D341Med (cell line): ENCODE data around the gene CDH2.

Source experiments
- DNase-seq: peaks from one replicate; pipeline ENCODE4 v3.0.0; 2012; ENCODE audit warnings: low spot score

The CDH2 gene

GRCh38 chr18:28127763-28128658 is 48.9 kb downstream of the CDH2 start:
- no peak for DNase-seq

- no peak for DNase-seq
Measured at GRCh38 chr18:28127228-28127627, 49.7 kb downstream of the CDH2 start.

- DNase-seq = no peak
Measured at GRCh38 chr18:28126768-28127167, 50.2 kb downstream of the CDH2 start.

GRCh38 chr18:28125051-28125450 is 51.9 kb downstream of the CDH2 start:
- DNase-seq = no peak

- no peak for DNase-seq
Measured at GRCh38 chr18:28124131-28125029, 52.5 kb downstream of the CDH2 start.

GRCh38 chr18:28123401-28124030 is 53.4 kb downstream of the CDH2 start:
- no peak for DNase-seq

GRCh38 chr18:28120828-28121515 is 56.0 kb downstream of the CDH2 start:
- DNase-seq = no peak

GRCh38 chr18:28116461-28116860 is 60.5 kb downstream of the CDH2 start:
- no peak for DNase-seq

- no peak for DNase-seq
Measured at GRCh38 chr18:28115149-28115550, 61.8 kb downstream of the CDH2 start.

GRCh38 chr18:28114472-28114871 is 62.5 kb downstream of the CDH2 start:
- no peak for DNase-seq

GRCh38 chr18:28113271-28114029 is 63.5 kb downstream of the CDH2 start:
- no peak for DNase-seq

- no peak for DNase-seq
Measured at GRCh38 chr18:28112056-28112470, 64.9 kb downstream of the CDH2 start.

GRCh38 chr18:28110924-28111323 is 66.0 kb downstream of the CDH2 start:
- no peak for DNase-seq

- DNase-seq = no peak
Measured at GRCh38 chr18:28109781-28110560, 67.0 kb downstream of the CDH2 start.

- DNase-seq = peak; percentile 29
Measured at GRCh38 chr18:28108814-28109213, 68.1 kb downstream of the CDH2 start.

- DNase-seq = no peak
Measured at GRCh38 chr18:28108254-28108653, 68.7 kb downstream of the CDH2 start.

GRCh38 chr18:28099237-28099636 is 77.7 kb downstream of the CDH2 start:
- no peak for DNase-seq

- DNase-seq = no peak
Measured at GRCh38 chr18:28095631-28096030, 81.3 kb downstream of the CDH2 start.

- no peak for DNase-seq
Measured at GRCh38 chr18:28095041-28095440, 81.9 kb downstream of the CDH2 start.

GRCh38 chr18:28091197-28091596 is 85.7 kb downstream of the CDH2 start:
- no peak for DNase-seq
